Adipocyte (in vitro differentiated cells): ENCODE results near the gene CADPS.
A peak's percentile ranks its signal among the peaks of the same experiment; 100 is the strongest.

Experiments used
- DNase-seq: peaks from one replicate; pipeline ENCODE4 v3.0.0-alpha.2; 2015; ENCODE audit warnings: low read depth
- H3K27me3 ChIP-seq: replicated peaks from 2 replicates; pipeline ENCODE4 v1.7.0; 2013; ENCODE audit warnings: mild to moderate bottlenecking, low read length, moderate library complexity; ENCODE audit not compliant: control insufficient read depth, insufficient read depth
- H3K36me3 ChIP-seq: 2 replicates; pipeline ENCODE4 v1.7.0; 2013; ENCODE audit warnings: low read length, mild to moderate bottlenecking, moderate library complexity; ENCODE audit not compliant: control insufficient read depth, insufficient read depth, severe bottlenecking
- H3K4me1 ChIP-seq: 2 replicates; pipeline ENCODE4 v1.7.0; 2013; ENCODE audit warnings: mild to moderate bottlenecking, low read length, moderate library complexity; ENCODE audit not compliant: control insufficient read depth, insufficient read depth
- H3K4me3 ChIP-seq: 2 replicates; pipeline ENCODE4 v1.7.0; 2013; ENCODE audit warnings: mild to moderate bottlenecking, low read length, moderate library complexity
- H3K9ac ChIP-seq: 2 replicates; pipeline ENCODE4 v1.7.0; 2013; ENCODE audit warnings: mild to moderate bottlenecking, low read length, moderate library complexity
- H3K9me3 ChIP-seq: 2 replicates; pipeline ENCODE4 v1.7.0; 2013; ENCODE audit warnings: mild to moderate bottlenecking, low read length, moderate library complexity; ENCODE audit not compliant: control insufficient read depth

Gene CADPS

DNA sequence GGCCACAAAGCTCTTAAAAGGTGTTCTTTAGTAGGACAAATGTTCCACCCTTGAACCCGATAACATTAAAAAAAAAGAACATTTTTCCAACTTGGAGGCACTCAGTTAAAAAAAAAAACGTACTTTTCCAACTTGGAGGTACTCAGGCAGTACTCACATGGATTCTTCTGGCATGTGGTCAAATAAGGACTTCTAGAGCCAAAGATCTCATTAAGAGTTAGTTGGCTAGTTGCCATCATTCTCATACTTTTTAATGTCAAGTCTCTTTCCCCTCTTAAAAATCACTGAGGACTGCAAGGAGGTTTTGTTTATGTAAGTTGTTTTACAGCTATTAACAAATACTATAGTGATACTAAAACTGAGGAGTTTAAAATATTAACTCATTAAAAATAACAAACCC lies 101.0 kb downstream of the CADPS start:
- H3K27me3 ChIP-seq, result no peaks in the 10 kb centered on the region
- no peaks in the 10 kb centered on the region for H3K4me1 ChIP-seq
- H3K4me3 ChIP-seq, result no peak overlapping the region
- no peak overlapping the region for H3K9ac ChIP-seq
- DNase-seq, result no peak
- no peaks in the 10 kb centered on the region for H3K9me3 ChIP-seq
- H3K36me3 ChIP-seq, result no peaks in the 10 kb centered on the region

DNA sequence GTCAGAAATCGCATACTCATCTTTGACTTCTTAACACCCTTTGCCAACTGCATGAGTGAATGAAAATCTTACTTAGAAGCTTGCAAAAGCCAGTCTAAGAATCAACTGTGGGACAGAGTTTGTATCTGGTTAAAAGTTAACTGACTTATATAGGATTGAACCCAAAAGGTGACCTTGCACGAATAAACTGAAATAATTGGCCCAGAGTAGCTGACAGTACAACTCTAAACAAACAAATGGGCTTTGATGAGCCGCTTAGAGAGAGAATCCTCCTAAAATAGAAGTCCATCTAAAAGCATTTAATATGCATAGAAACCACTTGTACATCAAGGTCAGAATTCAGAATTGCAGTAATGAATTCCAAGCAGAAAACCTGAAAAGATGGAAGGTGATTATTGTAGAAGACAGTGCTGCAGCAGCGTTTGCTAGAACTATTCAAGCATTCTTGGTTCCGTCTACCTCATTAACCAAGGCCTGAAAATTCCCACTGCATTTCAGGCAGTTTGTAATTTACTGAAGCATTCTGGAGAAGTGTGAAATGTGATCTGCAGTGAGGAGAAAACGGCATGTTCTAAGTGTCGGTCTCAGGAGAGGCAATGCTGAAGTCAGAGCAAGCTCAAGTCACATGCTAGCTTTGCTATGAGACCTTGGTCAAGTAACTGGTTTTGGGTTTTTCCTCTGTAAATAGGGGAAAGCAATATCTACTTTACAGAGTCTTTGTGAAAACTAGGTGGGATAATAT lies 103.7 kb downstream of the CADPS start:
- H3K4me1 ChIP-seq, result no peaks in the 10 kb centered on the region
- H3K27me3 ChIP-seq, result no peaks in the 10 kb centered on the region
- no peak overlapping the region for H3K9ac ChIP-seq
- H3K36me3 ChIP-seq, result no peaks in the 10 kb centered on the region
- no peak overlapping the region for H3K4me3 ChIP-seq
- no peaks in the 10 kb centered on the region for H3K9me3 ChIP-seq
- no peak for DNase-seq

DNA sequence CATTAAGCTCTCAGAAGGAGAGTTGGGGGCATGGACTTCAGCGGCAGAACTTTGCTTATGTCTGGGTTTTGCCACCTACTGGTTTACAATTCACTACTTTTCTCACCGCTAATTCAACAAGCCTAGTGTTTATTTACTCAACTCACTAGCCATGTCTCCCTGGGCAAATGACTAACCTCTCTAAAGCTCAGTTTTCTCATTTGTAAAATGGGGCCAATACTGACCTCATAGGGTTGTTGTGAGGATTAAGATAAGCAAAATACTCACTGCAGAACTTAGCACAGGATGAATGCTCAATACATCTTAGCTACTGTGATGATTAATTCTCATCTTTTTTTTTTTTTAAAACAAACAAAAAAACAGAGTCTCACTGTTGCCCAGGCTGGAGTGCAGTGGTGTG lies 106.3 kb downstream of the CADPS start:
- Histone ChIP-seq H3K4me1 (no peaks in the 10 kb centered on the region), H3K36me3 (no peaks in the 10 kb centered on the region), H3K4me3 (no peak overlapping the region), H3K27me3 (no peaks in the 10 kb centered on the region), H3K9me3 (no peaks in the 10 kb centered on the region), H3K9ac (no peak overlapping the region)
- no peak for DNase-seq

DNA sequence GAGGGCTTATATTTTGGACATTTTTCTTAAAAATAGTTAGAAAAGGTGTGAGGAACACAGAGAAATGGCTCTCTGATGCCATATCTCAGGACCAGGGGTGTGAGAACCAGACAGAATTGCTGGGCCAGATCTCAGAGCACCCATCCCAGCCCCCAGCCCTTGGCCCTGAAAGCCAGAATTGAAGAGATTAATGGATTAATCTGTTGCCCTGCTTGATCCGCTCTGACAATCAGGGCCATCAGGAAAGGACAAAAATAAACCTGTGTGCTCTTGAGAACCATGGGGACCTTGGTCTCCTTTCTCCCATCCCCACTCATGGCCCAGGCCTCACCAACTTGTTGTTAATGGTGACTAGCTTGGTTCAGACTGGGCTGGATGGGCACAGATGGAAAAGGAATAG lies 113.5 kb downstream of the CADPS start:
- no peak for DNase-seq
- no peaks in the 10 kb centered on the region for H3K9me3 ChIP-seq
- no peaks in the 10 kb centered on the region for H3K27me3 ChIP-seq

DNA sequence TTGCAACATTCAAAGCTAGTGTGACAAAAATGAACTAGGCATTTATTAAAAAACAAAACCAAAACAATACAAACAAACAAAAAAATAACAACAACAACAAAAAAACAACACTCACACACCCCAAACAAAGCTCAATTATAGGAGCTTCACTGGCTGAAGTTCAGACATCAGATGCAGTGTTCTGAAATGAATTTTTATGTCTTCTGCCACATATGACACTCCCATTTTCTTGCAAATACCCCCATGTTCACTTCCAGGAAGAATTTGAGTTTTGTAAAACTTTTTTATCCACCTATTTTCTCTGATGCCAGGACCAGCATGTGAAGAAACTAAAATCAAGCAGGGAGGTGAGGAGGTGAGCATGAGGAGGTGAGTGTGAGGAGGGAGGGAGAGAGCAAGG lies 113.9 kb downstream of the CADPS start:
- H3K27me3 ChIP-seq, result no peaks in the 10 kb centered on the region
- H3K4me1 ChIP-seq, result no peaks in the 10 kb centered on the region
- no peaks in the 10 kb centered on the region for H3K36me3 ChIP-seq
- DNase-seq, result no peak
- H3K9me3 ChIP-seq, result no peaks in the 10 kb centered on the region
- no peak overlapping the region for H3K9ac ChIP-seq
- no peak overlapping the region for H3K4me3 ChIP-seq

More for the DNA sequence above, 113.5 kb downstream of the CADPS start:
- Histone ChIP-seq H3K9ac (no peak overlapping the region), H3K36me3 (no peaks in the 10 kb centered on the region), H3K4me3 (no peak overlapping the region), H3K4me1 (no peaks in the 10 kb centered on the region)

DNA sequence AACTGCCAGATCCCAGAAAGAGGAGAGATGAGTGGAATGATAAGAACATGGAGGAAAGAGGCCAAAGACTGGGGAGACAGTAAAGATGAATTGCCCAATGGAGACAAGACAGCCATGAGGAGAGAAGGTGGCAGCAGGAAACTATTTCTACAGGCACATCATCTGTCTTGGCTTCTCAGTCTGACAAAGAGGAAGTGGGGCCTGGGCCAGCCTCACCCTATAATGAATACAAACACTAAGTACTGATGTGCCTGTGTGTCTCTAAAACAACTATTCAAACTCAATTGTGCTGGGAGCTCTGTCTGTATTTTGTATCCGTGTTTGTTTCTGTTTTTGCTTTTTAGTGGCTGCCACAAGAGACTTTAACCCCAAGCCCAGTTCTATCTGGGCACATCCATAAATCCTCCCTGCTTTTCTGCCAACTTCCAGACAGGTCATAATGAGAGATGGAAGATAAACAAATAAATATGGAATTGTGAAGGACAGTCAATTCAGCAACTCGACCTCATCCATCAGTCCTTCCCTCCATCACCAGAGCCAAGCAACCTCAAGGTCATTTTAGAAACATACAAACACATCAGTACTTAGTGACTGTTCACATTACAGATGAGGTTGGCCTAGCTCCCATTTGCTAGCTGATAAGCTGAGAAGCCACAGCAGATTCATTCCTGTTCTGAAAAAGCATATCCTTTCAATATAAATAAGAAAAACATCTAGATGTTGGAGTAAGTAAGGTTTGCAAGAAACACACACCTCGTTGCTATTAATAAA lies 116.7 kb downstream of the CADPS start:
- Histone ChIP-seq H3K4me1 (no peaks in the 10 kb centered on the region), H3K9me3 (no peaks in the 10 kb centered on the region), H3K9ac (no peak overlapping the region), H3K4me3 (no peak overlapping the region), H3K27me3 (no peaks in the 10 kb centered on the region), H3K36me3 (no peaks in the 10 kb centered on the region)
- no peak for DNase-seq

DNA sequence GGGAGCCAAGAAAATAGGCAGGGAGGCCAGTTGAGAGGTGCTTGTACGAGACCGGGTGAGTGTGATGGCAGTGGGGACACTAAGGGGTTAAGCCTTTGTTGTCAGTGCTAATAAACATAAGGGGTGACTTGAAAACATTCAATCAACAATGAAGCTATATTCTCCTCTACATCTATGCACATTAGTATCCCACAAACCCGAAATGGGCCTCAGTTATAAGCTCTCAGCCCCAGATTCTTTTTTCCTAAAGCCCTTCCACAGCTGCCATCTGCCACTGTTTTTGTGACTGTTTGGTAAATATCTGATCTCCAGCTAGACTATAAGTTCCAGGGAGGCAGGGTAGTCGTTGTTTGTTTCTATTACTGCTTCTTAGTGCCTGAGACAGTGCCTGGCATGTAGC lies 118.2 kb downstream of the CADPS start:
- Histone ChIP-seq H3K9ac (no peak overlapping the region), H3K27me3 (no peaks in the 10 kb centered on the region), H3K36me3 (no peaks in the 10 kb centered on the region), H3K4me3 (no peak overlapping the region), H3K9me3 (no peaks in the 10 kb centered on the region), H3K4me1 (no peaks in the 10 kb centered on the region)
- DNase-seq, result no peak

DNA sequence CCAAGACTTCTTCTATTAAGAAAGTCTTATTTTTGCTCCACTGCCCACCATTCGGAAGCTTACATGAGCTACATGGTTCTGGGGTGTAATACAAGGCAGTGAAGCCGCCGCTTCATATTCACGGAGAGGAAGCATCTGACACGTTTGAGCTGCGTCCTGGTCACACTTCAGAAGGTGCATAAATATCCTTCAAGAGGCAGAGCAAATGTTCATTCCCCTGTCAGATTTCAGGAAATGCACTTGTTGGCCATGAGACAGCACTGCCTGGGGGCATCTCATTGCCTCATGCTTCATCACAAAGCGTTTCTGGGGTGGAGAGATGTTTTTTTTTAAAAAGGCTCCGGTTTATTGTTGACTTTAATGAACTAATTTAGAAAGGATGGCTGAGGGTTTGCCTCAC lies 119.9 kb downstream of the CADPS start:
- Histone ChIP-seq H3K9me3 (no peaks in the 10 kb centered on the region), H3K4me1 (no peaks in the 10 kb centered on the region), H3K9ac (no peak overlapping the region), H3K36me3 (no peaks in the 10 kb centered on the region), H3K4me3 (no peak overlapping the region), H3K27me3 (no peaks in the 10 kb centered on the region)
- peak; percentile 35 for DNase-seq

DNA sequence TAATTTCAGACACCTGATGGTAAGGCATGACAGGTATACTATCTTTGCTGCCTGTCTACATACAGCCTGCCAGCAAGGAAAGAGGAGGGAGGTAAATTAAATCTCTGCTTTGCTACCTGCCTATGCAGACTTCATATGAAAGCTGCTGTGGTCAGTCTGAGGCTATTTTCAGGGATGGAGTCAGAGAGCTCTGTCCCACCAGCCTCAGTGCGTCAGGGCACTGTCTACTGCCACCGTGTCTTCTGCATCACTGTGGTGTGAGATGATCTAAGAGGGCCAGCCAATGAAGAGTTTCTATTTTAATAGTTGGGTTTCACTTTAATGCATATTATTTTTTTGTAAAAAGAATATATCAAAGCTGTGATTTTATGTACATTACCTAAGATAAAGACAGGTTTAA lies 125.6 kb downstream of the CADPS start:
- Histone ChIP-seq H3K27me3 (no peaks in the 10 kb centered on the region), H3K4me1 (no peaks in the 10 kb centered on the region), H3K9me3 (no peaks in the 10 kb centered on the region), H3K9ac (no peak overlapping the region), H3K36me3 (no peaks in the 10 kb centered on the region), H3K4me3 (no peak overlapping the region)
- no peak for DNase-seq

DNA sequence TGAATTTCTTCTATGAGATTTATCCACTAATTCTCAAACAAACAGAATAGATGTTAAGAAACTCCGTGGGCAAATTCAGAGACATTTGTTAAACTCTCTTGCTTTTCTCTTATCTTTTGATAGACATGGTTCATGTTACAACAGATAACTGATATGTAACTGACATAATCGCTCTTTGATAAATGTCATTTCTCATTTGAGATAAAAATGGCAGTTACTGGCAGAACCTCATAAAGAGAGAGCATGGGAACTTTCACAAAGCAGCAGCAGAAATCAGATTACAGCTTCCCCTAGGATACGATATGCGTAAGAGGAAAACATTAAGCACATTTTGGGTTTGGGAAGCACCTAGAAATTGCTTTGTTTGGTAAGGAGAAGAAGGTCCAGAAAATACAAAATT lies 126.1 kb downstream of the CADPS start:
- Histone ChIP-seq H3K27me3 (no peaks in the 10 kb centered on the region), H3K9me3 (no peaks in the 10 kb centered on the region), H3K4me1 (no peaks in the 10 kb centered on the region), H3K9ac (no peak overlapping the region), H3K36me3 (no peaks in the 10 kb centered on the region), H3K4me3 (no peak overlapping the region)
- no peak for DNase-seq

DNA sequence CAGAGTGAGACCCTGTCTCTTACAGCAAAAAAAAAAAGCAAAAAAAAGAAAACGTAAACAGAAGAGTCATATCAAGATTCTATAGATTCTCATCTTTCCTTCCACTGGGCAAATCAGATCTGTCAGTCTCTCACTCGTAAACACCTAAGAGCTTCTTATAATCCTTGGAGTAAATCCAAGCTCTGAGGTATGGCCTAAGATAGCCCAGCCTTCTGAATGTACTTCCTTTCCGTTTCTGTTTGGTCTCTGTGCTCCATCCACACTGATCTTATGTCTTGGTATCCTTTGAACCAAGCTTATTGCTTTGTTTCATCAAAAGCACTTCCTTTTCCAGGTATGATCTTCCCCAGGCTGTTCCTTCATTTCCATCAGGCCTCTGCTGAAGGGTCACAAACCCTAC lies 137.8 kb downstream of the CADPS start:
- H3K9ac ChIP-seq, result no peak overlapping the region
- no peaks in the 10 kb centered on the region for H3K36me3 ChIP-seq
- H3K4me1 ChIP-seq, result no peaks in the 10 kb centered on the region
- H3K4me3 ChIP-seq, result no peak overlapping the region
- no peaks in the 10 kb centered on the region for H3K27me3 ChIP-seq
- no peak for DNase-seq
- H3K9me3 ChIP-seq, result peaks cover 10% of the 10 kb centered on the region
